Smooth muscle cell (in vitro differentiated cells): ENCODE data around the gene MKNK2. TPM values are rescaled to one million over a fixed set of nuclear protein-coding genes. Genes with fewer than 3 reads are reported as not detected.

Source experiments
- DNase-seq: peaks from one replicate; lab custom pipeline; 2025; ENCODE audit not compliant: unreplicated experiment; lab: John Stamatoyannopoulos, UW
- H2AFZ ChIP-seq: fragments of 200-600 bp; sonication (generic); 2 replicates; pipeline ENCODE4 v1.6.0; 2016; ENCODE audit warnings: antibody characterized with exemption, low read depth, mild to moderate bottlenecking
- H3F3A ChIP-seq: fragments of 200-600 bp; sonication (generic); 2 replicates; pipeline ENCODE4 v1.6.0; 2017; ENCODE audit warnings: antibody characterized with exemption, low read depth
- H3K27ac ChIP-seq: fragments of 200-600 bp; sonication (generic); 2 replicates; pipeline ENCODE4 v1.5.1; 2016; ENCODE audit warnings: low read depth, mild to moderate bottlenecking
- H3K27me3 ChIP-seq: fragments of 200-600 bp; sonication (generic); 2 replicates; pipeline ENCODE4 v1.6.1; 2016; ENCODE audit warnings: low read depth, mild to moderate bottlenecking
- H3K36me3 ChIP-seq: fragments of 200-600 bp; sonication (generic); 2 replicates; pipeline ENCODE4 v1.5.1; 2016; ENCODE audit warnings: low read depth
- H3K4me1 ChIP-seq: fragments of 200-600 bp; sonication (generic); 2 replicates; pipeline ENCODE4 v1.5.1; 2016; ENCODE audit warnings: low read depth
- H3K4me2 ChIP-seq: fragments of 200-600 bp; sonication (generic); 2 replicates; pipeline ENCODE4 v1.6.0; 2016; ENCODE audit warnings: mild to moderate bottlenecking
- H3K4me3 ChIP-seq: fragments of 200-600 bp; sonication (generic); 2 replicates; pipeline ENCODE4 v1.5.1; 2016; ENCODE audit warnings: mild to moderate bottlenecking
- H3K79me2 ChIP-seq: fragments of 200-600 bp; sonication (generic); 2 replicates; pipeline ENCODE4 v1.6.0; 2016; ENCODE audit warnings: low read depth, mild to moderate bottlenecking
- H3K9ac ChIP-seq: fragments of 200-600 bp; sonication (generic); 2 replicates; pipeline ENCODE4 v1.6.0; 2016; ENCODE audit warnings: low read depth
- H3K9me3 ChIP-seq: fragments of 200-600 bp; sonication (generic); replicated peaks from 2 replicates; pipeline ENCODE4 v1.5.1; 2016; ENCODE audit warnings: low read depth
- H4K20me1 ChIP-seq: fragments of 200-600 bp; sonication (generic); 2 replicates; pipeline ENCODE4 v1.6.0; 2016; ENCODE audit warnings: low read depth
- WGBS: methylation state at CpG from one replicate; pipeline ENCODE4 v1.1.7; 2016; ENCODE audit warnings: low lambda C conversion rate; 5-methylcytosine and 5-hydroxymethylcytosine counted together
- polyA plus RNA-seq: library from polyadenylated mRNA; unstranded; fragments of >200 nt; fragmentation: Nextera tagmentation; extraction: Ambion mirVana; gene quantifications from 2 replicates; pipeline ENCODE4 v1.2.1, GENCODE V29; 2016
- total RNA-seq: library from RNA; depleted of rRNA; stranded (reverse); fragments of >200 nt; gene quantifications from 2 replicates; pipeline ENCODE4 v1.2.3, GENCODE V29; 2014
- TF ChIP-seq, protein P1 (sequence below): fragments of 200-600 bp; sonication (generic); IDR thresholded peaks from 2 replicates; pipeline ENCODE4 v1.5.1; 2017; ENCODE audit warnings: borderline replicate concordance, mild to moderate bottlenecking, antibody characterized with exemption; ENCODE audit not compliant: insufficient read depth, poor library complexity, severe bottlenecking

Gene MKNK2
- total and polyA plus RNA-seq, 2 experiments from 2014 or later = 43.6 to 44.7 TPM

DNA sequence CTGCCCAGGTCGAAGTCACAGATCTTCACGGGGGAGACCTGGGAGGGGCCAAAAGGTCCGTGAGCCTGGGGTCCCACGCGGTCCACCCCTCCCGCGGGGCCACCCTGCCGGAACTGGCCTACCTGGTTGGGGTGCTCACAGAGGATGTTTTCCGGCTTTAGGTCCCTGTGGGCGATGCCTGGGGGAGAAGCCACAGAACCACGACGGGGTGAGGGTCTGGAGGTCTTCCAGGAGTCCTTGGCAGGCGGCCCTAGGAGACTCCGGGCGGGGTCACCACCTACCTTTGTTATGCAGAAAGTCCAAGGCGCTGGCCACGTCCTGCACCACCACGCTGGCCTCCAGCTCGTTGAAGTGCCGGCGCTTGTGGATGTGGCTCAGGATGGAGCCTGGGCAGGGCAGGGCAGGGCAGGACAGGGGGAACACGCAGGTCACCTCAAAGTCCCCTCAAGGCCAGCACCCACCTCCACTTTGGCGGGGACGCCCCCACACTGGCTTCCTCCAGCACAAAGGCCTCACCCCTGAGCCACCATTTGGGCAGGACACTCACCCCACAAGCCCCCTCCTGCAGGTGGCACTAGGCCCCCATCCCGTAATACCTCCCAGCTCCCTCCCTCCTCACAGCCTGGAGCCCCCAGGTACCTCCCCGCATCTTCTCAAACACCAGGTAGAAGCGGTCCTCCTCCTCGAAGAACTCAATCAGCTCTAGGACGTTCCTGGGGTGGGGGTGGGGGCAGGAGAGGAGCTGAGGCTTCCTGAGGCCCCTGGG is 8.4 kb downstream of the MKNK2 start:
- Histone ChIP-seq H3K9me3 (no peaks in the 10 kb centered on the region), H3K27ac (peak overlapping the region; percentile 68), H3K36me3 (no peaks in the 10 kb centered on the region), H3K4me3 (peak overlapping the region; percentile 30), H3K79me2 (peaks cover 13% of the 10 kb centered on the region), H3K4me1 (peaks cover 16% of the 10 kb centered on the region), H4K20me1 (peaks cover 58% of the 10 kb centered on the region), H3F3A (no peaks in the 10 kb centered on the region), H3K27me3 (no peaks in the 10 kb centered on the region), H3K9ac (peak overlapping the region; percentile 60), H2AFZ (no peak overlapping the region), H3K4me2 (peak overlapping the region; percentile 88)
- 73% methylated on average over 22 of the region's 29 CpGs for WGBS
- no peak for DNase-seq
- TF ChIP-seq, protein P1, sequence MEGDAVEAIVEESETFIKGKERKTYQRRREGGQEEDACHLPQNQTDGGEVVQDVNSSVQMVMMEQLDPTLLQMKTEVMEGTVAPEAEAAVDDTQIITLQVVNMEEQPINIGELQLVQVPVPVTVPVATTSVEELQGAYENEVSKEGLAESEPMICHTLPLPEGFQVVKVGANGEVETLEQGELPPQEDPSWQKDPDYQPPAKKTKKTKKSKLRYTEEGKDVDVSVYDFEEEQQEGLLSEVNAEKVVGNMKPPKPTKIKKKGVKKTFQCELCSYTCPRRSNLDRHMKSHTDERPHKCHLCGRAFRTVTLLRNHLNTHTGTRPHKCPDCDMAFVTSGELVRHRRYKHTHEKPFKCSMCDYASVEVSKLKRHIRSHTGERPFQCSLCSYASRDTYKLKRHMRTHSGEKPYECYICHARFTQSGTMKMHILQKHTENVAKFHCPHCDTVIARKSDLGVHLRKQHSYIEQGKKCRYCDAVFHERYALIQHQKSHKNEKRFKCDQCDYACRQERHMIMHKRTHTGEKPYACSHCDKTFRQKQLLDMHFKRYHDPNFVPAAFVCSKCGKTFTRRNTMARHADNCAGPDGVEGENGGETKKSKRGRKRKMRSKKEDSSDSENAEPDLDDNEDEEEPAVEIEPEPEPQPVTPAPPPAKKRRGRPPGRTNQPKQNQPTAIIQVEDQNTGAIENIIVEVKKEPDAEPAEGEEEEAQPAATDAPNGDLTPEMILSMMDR = no peak

DNA sequence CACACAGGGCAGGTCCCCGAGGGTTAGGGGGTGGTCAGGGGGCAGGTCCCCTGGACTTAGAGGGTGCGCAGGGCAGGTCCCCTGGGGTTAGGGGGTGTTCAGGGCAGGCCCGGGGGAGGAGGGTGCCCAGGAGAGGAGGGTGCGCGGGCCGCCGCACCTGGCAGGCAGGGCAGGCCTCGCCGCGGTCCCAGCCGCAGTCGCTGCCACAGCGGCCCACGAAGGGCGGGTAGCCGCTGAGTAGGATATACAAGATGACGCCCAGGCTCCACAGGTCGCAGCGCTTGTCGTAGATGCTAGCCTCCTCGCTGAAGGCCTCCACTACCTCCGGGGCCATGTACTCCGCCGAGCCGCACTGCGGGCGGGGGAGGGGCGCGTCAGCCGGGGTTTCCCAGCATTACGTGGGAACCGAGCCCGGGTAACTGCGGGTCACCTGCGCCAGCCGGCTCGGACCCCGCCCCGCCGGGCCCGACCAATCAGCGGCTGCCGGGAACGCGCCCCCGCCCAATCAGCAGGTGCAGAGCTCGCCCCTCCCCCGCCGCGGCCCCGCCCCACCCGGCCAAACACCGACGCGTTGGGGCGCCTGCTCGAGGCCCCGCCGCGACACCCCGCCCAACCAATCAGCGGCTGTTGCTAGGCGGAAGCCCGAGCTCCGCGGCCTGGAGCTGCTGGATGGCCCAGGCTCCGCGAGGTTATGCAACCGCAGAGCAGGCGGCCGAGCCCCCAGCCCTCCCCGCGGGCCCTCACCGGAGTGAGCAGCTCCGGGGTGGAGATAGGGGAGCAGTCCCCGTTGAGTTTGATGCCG is 9.2 kb downstream of the MKNK2 start:
- peaks cover 6% of the 10 kb centered on the region for H3K79me2 ChIP-seq
- peak overlapping the region; percentile 60 for H3K9ac ChIP-seq
- H3K9me3 ChIP-seq = no peaks in the 10 kb centered on the region
- peaks cover 16% of the 10 kb centered on the region for H3K4me1 ChIP-seq
- peak overlapping the region; percentile 30 for H3K4me3 ChIP-seq
- peak; percentile 86 for DNase-seq
- H3K4me2 ChIP-seq = peak overlapping the region; percentile 88
- peaks cover 50% of the 10 kb centered on the region for H4K20me1 ChIP-seq
- 30% methylated on average over 51 of the region's 77 CpGs for WGBS
- H3K36me3 ChIP-seq = no peaks in the 10 kb centered on the region
- no peak overlapping the region for H2AFZ ChIP-seq
- no peaks in the 10 kb centered on the region for H3F3A ChIP-seq
- peak overlapping the region; percentile 68 for H3K27ac ChIP-seq
- H3K27me3 ChIP-seq = no peaks in the 10 kb centered on the region
- TF ChIP-seq, protein P1 = no peak

DNA sequence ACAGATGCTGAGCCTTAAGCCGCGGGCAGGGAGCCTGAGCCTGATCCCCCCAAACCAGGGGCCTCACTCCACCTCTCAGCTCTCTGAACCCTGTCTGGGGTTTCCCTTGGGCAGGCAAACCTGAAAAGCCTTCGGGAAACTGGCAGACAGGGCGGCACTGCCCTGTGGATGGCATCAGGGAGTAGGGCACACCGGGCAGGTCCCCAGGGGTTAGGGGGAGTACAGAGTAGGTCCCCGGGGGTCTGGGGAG is 9.7 kb downstream of the MKNK2 start:
- Histone ChIP-seq H2AFZ (no peak overlapping the region), H3K4me2 (peak overlapping the region; percentile 88), H3K4me1 (peaks cover 16% of the 10 kb centered on the region), H3K79me2 (peaks cover under 1% of the 10 kb centered on the region), H3K36me3 (no peaks in the 10 kb centered on the region), H3K9me3 (no peaks in the 10 kb centered on the region), H3K4me3 (peak overlapping the region; percentile 18), H3K27me3 (no peaks in the 10 kb centered on the region), H3F3A (no peaks in the 10 kb centered on the region), H3K27ac (peak overlapping the region; percentile 66), H4K20me1 (peaks cover 45% of the 10 kb centered on the region), H3K9ac (peak overlapping the region; percentile 47)
- WGBS = 95% methylated on average over 6 of the region's 6 CpGs
- TF ChIP-seq, protein P1 = no peak
- DNase-seq = no peak
